ENCODE measurements around the gene UCP2. TPM values are rescaled to one million over a fixed set of nuclear protein-coding genes. Genes with fewer than 3 reads are reported as not detected.

The UCP2 gene
- polyA plus RNA-seq, 1 donor = 201 TPM

DNA sequence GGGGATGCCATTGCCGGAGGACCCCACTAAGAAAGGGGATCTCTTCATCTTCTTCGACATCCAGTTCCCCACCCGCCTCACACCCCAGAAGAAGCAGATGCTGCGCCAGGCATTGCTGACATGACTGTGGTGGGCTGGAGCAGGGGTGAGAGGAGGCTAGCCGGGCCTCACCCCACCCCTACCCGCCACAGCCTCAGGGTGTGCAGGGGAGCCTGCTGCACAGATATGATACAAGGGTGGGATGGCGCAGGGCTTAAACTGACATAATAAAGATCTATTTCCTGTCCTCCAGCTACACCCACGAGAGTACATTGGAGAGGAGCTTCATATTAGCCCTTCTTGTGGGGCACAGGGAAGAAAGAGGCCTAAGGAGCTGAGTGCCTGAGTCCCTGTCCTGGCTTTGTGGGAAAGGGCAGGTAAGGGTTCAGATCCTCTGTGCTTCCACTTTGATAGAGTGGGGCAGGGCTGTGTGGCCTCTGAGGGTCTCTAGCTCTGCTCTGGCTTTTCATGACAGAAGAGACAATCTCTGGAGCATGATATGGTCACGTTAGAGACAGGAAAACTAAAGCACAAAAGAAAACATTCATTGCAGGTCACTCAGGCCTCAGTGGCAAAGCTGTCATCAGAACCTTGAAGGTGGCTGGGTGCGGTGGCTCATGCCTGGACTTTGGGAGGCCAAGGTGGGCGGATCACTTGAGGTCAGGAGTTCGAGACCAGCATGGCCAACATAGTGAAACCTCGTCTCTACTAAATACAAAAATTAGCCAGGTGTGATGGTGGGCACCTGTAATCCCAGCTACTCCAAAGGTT is 12.4 kb downstream of the UCP2 start:
- DNase-seq = no peak

DNA sequence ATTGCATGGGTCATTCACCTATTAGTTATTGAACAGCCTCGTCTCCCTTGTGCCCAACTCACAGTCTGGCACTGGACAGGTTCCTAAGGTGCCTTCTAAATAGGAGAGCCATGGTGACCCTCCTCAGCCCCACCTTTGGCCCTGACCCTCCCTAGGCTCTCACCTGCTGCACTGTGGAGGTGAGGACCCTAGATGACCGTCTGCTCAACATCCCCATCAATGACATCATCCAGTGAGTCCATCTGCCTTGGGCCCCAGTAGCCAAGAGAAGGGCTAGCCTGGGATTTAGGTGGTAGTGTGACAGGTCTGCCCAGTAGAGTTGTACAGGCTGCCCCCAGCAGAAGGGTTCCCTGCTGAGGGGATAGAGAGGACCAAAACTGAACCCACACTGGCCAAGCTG is 13.6 kb downstream of the UCP2 start:
- DNase-seq = no peak

GRCh38 chr11:73968356-73968966 is 14.2 kb downstream of the UCP2 start:
- DNase-seq = no peak

DNA sequence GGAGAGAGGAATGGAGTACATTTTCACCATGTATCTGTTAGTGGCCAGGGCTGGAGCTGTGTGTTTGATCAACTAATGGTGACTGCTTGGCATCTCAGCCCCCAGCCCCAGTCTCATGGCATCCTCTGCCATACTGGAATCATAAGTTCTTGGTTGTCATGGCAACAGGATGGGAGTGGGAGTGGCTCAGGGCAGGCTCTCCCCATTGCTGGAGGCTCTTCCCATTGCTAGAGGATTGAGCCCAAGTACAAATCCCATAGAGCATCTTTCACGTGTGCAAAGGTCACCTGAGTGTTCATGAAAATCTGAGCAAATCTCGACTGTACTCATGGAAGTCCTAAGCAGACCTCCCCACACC is 16.9 kb downstream of the UCP2 start:
- DNase-seq = no peak

GRCh38 chr11:73965076-73965763 is 17.4 kb downstream of the UCP2 start:
- no peak for DNase-seq

DNA sequence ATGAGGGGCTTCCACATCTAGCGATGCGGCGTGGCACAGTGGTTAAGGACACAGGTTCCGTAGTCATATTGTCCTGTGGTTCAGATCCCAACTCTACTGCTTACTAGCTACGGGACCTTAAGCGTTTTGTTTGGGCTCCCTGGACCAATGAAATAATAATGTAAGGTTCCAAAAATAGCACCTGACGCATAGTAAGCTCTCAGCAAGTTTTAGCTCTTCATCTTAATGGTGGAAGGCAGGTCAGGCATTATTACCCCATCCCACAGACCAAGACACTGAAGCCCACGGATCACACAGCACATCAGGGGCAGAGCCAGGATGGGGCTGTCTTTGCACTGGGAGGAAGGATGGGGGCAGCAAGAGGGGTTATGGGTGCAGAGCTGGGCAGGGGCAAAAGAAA is 18.8 kb downstream of the UCP2 start:
- DNase-seq = no peak

GRCh38 chr11:73962101-73962705 is 20.4 kb downstream of the UCP2 start:
- no peak for DNase-seq

DNA sequence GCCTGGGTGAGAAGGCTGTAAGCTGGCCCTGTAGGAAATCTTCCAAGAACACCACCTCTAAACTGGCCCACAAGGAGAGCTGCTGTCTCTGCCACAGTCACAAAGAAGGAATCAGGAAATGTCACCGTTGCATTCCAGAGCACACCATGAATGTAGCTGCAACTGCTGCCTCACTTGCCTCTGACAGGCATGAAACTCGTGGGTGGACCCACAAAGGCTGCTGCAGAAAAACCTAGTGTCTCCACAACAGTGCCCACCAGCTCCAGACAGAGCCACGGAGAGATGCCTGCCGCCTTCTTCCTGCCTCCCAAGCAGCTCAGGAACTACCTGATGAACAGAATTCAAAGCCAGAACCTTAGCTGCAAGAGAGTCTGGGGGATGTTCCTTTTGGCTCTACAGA is 21.3 kb downstream of the UCP2 start:
- no peak for DNase-seq

DNA sequence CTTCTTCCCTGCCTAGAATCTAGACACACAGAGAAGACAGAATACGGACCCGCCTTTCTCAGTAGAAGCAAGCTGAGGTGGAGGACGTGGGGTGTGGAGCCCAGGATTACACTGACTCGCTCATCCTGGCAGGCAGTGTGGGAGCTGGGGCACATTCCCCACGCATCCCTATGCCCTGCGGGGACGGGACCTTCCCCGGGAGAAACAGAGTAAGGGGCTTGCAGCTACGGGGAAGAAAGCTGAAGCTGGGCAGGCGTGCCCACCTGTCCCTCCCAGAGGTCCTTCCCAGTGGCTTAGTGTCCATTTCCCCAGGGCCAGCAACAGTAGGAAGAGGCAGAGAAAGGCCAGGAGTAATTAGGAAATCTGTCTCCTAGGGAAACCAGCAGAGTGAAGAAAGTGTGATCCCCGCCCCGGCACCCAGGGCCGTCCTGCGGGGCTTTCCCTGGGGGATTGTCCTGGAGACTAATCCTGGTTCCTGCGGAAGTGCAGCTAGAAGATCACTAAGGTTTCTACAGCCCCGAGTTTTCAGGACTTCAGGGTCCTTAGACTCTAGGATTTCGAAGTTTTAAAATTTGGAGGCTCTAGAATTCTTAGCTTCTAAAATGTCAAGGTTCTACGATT is 24.0 kb downstream of the UCP2 start:
- DNase-seq = no peak

GRCh38 chr11:73957654-73958361 is 24.8 kb downstream of the UCP2 start:
- DNase-seq = no peak

DNA sequence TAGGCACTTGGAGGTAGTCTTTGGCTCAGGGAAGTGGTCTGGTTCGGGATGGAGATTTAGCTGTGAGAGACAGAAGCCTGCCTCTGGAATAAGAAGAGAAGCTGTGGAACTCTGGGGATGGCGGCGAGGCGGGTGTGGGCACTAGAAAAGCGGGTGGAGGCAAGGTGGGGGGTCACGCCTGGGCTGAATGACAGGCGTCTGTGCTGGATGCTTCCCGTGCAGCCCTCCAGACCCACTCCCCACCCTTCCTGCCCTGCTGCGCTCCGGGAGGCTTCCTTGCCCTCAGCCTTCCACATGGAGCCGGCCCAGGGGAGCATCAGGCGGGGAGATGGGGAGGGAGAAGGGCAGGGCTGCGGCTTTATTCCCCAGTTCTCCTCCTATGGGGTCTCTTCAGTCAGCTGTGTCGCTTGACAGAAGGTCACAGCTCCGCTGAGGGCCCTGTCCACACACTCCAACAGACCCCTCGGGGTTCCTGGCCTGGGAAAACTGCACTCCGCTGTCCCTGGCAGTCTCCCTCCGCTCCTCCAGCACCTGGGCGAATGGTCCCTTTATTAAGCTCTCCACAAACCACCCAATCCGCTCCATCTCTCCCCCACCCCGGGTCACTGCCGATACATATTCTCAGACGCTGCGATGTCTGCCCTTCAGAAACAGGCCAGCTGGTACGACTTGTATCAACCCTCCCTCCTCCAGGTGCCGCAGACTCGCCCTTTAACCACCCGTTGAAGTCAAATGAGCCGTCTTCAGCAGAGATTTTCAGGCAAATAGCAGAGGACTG is 25.6 kb downstream of the UCP2 start:
- no peak for DNase-seq

GRCh38 chr11:73951797-73952196 is 30.8 kb downstream of the UCP2 start:
- DNase-seq = no peak

DNA sequence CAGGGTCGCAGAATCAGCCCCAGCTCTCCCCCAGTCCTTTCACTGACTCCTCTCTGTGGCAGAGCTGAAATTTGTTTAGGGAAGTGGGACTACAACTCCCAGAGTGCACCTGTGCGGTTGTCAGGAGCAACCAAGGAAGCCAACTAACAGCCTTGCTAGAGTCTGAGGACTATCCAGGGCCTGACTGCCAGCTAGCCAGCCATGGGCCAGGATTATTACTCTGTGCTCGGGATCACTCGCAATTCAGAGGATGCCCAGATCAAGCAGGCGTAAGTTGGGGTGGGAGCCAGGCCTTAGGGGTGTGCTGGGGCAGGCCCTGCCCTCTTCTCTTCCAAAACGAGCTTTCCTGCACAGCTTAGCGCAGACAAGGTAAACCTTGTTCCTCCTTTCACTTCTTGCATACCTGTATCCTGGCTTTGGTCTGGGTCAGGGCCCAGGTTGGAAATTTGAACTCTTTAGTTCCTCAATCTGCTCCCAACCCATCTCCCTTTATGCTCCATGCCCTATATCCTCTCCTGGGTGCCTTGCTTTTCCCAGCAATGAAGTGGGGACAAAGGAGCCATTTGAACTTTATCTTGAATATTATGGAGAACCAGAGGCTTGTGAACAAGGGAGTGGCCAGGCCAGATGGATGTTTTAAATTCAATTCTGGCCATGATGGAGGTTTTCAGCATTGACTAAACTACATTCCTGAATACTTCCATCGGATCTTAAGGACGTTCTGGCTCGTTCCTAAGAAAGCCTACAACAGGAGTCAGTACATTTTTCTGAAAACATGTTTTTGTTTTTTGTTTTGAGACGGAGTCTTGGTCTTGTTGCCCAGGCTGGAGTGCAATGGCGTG is 31.6 kb downstream of the UCP2 start, which contains the start of gene DNAJB13:
Gene DNAJB13 (plus strand): TSS at position 158 of the 842 bp plus-strand sequence. CDS start 44 bp downstream, at position 202.
- no peak for DNase-seq

DNA sequence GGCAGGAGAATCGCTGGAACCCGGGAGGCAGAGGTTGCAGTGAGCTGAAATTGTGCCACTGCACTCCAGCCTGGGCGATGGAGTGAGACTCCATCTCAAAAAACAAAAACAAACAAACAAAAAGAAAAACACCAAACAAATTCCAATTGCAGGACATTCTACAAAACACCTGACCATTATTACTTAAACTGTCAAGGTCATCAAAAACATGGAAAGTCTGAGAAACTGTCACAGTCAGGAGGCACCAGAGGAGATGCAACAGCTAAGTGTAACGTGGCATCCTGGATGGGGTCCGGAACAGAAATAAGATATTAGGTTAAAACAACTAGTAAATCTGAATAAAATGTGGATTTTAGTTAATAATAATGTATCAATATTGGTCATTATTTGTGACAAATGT is 32.7 kb downstream of the UCP2 start:
- no peak for DNase-seq

DNA sequence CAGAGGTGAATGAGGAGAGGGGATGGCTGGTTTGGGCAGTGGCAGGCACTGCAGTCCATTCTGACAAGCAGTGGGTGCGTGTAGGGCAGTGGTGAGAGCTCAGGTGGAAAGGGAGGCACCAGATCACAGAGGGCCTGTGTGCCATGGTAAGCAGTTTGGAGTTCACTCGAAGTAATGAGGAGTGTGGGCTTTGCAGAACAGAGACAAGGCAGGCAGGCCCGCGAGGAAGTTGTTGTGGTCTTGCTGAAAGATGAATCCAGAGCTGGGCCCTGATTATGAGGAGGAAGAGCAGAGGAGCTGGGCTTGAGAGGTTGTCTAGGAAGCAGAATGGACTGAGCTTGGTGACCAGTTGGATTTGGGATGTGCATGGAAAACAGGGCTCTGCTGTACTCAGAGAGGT is 33.4 kb downstream of the UCP2 start:
- no peak for DNase-seq

DNA sequence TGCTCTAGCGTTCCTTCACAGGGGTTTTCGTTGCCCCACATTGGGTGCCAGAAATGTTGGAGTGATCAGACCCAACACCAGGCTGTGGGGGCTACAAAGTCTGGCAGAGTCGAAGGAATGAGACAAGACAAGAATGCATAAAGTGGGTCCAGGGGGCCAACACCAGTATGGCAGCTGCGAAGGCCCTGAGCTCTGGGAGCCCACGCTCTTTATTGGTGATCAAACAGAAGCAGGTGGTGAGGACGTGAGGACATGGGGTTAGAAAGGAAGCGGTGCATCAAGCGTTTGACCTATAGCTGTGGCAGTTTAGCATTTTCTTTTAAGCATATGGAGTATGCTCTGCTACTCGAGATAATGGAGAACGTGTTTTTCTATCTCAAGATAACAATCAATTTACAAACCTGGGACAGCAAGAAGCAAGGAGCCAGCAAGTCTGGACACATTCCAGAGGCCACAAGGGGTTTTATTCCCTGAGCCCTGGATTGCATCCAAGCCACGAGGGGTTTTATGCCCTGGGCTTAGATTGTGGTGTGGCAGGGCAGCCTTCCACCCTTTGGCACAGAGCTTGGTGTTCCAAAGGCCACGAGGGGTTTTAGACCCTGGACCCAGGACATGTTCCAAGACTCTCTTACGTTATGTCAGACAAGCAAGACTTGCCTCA is 35.7 kb downstream of the UCP2 start:
- DNase-seq = no peak

DNA sequence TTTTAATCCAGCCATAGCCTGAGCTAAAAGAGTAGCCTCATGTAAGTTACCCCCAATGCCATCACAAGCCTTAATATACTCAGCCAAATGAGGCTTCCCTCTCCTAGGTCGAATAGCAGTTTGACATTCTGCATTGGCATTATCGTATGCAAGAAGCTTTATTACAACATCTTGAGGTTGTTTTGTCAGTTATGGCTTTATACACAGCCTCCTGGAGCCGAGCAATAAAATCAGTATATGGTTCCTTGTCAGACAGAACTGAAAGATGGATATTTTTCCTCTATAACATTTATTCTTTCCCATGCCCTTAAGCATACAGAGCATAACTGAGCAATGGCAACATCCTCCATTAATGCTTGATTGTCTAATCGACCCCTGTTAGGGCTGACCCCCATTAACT is 37.2 kb downstream of the UCP2 start:
- DNase-seq = no peak

DNA sequence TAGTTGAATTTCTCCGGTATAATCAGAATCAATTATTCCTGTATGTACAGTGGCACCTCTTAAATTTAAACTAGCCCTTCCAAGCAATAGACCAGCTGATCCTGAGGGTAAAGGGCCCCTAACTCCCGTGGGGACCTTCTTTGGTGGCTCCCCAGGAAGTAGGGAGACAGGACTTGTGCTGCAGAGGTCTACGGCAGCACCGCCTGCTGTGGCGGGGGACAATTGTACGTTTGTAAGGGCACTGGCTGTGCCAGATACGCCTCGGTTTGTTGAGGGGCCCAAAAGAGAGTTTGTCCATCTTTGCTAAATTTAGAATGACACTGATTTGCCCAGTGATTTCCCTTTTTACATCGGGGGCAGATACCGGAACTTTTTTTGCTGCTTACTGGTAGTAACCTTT is 37.7 kb downstream of the UCP2 start:
- DNase-seq = no peak

DNA sequence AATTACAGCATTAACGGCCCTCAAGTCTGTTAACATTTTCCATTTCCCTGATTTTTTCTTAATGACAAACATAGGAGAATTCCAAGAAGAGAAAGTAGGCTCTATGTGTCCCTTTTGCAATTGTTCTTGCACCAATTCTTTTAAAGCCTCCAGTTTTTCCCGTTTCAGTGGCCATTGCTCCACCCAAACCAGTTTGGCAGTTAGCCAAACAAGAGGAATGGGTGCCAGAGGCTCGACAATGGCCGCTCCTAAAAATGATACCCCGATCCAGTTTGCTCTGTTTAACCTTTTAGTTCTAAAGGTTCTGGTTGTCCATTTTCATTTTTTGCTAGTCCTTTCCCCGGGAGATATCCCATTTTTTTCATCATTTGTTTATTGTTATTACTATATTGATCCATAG is 38.6 kb downstream of the UCP2 start:
- DNase-seq = no peak

- no peak for DNase-seq
Measured at GRCh38 chr11:73942010-73942409, 40.6 kb downstream of the UCP2 start.
